Measurements from ENCODE around the gene LSM12.

Gene LSM12

DNA sequence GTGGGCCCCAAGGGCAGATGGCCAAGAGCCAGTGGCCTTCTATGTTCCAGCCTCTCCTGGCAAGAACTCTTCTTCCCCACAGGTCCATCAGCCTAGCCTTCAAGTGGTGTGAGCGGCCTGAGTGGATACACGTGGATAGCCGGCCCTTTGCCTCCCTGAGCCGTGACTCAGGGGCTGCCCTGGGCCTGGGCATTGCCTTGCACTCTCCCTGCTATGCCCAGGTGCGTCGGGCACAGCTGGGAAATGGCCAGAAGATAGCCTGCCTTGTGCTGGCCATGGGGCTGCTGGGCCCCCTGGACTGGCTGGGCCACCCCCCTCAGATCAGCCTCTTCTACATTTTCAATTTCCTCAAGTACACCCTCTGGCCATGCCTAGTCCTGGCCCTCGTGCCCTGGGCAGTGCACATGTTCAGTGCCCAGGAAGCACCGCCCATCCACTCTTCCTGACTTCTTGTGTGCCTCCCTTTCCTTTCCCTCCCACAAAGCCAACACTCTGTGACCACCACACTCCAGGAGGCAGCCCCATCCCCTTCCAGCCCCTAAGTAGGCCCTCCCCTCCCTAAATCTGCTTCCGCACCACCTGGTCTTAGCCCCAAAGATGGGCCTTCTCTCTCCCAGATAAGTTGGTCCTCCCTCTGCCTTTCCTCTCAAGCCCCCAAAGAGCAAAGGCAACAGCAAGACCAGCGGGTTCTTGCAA is 9.3 kb upstream of the LSM12 start:
- no peak for DNase-seq

DNA sequence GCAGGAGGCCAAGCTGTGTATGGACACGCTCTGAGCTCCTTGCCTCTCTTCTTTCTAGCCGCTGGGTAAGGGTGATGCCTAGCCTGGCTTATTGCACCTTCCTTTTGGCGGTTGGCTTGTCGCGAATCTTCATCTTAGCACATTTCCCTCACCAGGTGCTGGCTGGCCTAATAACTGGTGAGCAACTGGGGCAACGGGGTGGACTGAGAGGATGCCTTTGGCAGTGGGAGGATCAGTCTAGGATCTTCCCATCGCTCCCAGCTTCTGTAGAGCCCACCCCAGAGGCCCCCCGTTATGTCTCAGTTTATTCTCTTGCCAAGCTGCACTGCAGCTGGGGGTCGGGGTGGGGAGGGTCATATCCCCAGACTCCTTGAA is 8.4 kb upstream of the LSM12 start:
- DNase-seq = no peak

DNA sequence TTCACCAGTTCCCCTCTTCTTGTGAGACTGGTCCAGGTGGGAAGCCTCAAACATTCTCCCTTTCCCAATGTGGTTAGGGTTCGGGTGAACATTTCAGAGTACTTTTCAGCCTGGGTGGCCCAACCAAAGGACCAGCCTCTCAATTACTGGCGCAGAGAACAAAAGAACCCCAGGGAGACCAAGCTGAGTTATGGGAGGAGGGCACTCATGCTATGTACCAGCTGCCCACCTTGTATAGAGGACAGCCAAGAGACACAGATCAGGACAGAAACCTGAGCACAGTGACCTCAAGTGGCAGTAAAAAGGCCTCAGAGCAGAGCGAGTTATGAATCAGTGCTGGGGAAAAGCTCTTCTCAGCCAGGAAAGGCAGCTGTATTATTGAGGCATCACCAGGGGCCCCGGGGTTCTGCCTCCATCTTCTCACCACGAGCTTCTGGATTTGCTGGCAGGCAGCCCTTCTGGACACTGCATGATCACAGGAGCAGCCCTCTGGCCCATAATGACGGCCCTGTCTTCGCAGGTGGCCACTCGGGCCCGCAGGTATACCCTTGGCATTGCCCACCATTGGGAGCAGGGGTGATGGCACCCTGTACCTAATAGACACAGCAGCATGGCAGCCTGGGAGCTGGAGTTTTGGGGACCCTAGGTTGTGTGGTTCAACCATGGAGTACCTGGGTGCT is 7.9 kb upstream of the LSM12 start:
- DNase-seq = no peak

DNA sequence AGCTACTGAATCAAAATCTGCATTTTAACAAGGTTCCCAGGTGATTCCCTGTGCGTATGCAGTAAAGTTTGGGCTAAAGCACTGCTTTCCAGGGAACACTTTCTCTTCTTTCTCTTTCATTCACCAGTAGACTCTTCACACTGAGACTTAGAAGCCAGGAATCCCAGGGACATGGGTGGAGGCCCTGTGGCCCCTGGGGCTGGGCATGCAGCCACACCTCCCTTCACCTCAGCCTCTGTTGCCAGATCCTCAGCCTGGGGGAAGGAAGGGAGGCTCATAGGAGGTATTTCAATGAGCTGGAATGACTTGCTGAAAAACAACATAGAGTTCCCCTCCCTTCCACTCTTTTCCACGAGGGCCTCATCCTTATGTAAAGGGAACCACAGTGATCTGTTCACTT is 5.3 kb upstream of the LSM12 start:
- DNase-seq = peak in 1 of 3 donors; percentile 33

DNA sequence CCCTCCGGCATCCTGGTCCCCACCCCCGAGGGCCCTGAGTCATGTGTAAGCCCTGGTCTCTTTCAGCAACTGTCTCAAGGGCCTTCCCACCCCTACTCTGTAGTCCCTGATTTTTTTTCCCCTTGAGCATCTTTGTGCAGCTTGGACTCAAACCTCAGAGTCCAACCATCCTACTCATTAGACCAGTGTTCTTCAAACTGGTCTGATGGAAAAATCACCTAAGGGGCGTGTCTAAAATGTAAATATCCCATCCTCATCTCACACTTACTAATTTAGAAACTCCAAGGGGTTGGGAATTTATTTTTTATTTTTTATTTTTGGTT is 4.7 kb upstream of the LSM12 start:
- DNase-seq = no peak

DNA sequence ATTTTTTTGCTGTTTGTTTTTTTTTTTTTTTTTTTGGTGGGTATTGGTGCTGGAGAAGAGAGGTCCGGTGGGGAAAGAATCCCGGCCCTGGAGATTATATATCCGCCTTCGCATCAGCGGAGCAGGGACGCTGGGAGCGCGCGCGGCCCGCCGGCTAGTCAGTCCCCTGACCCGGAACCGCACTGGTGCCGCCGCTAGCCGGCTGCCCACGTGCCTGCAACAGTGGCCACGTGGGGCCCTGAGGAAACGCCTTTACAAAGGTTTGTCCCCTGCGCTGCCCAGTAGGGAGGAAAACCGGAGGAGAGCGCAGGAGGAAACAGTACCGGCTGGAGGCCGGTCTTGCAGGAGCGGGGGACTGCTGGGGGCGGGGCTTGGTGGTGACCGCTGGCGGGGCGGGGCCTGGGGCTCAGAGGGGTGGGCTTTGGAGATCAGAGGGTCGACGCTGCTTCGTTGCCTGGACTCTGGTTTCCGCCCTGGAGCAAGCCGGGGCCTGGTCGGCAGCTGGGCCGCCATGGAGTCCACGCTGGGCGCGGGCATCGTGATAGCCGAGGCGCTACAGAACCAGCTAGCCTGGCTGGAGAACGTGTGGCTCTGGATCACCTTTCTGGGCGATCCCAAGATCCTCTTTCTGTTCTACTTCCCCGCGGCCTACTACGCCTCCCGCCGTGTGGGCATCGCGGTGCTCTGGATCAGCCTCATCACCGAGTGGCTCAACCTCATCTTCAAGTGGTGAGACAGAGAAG is 4.2 kb upstream of the LSM12 start, which contains the start of gene G6PC3:
G6PC3 (plus strand) TSS at position 281 of the 743 bp plus-strand sequence; CDS start at position 512, 231 bp downstream.
- peak; percentile 96 to 97 (median 96) for DNase-seq

DNA sequence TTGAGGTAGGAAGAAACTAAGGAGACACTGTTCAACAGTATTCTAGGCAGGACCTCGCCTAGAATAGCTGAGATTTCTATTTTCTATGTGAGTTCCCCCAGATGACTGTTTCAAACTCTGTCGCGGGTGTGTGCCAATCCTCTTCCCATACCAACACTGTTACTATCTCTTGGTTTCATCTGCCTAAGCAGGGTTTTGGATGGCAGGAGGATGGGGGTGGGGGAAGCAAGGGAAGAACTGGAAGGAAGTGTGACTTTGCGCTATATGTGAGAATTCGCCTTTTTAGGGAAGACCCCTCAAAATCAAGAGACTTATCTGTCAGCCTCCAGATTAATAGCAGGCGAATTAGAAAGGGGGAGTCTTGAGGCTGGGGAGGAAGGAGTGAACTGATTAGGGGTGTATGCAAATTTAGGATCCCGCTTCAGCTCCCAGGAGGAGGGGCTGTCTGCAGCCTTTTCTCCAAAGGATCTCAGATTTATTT is 3.5 kb upstream of the LSM12 start:
- peak; percentile 58 to 66 (median 65) for DNase-seq

DNA sequence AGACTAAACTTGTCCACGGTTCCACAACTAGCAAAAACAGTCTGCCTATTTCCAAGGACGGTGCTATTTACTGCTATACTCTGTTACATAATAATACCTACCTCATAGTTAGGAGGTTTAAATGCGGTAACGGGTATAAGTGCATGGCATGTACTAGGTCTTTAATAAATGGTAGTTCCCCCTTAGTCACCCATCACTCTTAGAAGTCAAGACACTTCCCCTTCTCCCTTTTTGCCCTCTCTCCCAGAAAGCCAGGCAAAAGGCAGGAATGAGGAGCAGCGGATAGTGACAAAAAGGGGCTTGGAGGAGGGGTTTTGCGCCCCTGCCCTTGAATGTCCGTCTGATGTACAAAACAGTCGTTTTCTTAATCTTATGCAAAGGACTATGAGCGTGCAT is 1.1 kb upstream of the LSM12 start:
- peak; percentile 54 to 76 (median 69) for DNase-seq

DNA sequence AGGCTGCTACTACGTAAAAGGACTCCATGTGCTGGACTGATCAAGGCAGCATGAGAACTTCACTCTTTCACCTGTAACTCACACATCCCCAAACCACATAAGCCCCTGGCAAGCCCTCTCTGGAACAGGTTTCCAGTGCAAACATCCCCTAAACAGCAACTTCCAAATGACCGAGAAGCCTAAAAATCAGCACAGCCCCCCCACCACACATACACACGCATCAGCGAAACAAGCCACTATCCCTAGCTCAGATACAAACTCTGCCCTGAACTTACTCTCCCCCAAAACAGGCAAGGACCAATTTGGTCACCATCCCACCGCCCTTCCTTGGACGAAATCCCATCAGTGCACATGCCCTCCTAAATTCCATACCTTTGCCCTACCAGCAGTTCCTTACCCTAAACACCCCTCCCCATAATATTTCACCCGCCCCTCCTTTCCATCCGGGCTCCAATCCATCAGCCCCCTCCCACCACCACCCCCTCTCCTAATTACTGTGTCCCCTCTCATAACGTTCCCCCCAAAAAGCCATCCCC is 735 bp downstream of the LSM12 start:
- DNase-seq = no peak

DNA sequence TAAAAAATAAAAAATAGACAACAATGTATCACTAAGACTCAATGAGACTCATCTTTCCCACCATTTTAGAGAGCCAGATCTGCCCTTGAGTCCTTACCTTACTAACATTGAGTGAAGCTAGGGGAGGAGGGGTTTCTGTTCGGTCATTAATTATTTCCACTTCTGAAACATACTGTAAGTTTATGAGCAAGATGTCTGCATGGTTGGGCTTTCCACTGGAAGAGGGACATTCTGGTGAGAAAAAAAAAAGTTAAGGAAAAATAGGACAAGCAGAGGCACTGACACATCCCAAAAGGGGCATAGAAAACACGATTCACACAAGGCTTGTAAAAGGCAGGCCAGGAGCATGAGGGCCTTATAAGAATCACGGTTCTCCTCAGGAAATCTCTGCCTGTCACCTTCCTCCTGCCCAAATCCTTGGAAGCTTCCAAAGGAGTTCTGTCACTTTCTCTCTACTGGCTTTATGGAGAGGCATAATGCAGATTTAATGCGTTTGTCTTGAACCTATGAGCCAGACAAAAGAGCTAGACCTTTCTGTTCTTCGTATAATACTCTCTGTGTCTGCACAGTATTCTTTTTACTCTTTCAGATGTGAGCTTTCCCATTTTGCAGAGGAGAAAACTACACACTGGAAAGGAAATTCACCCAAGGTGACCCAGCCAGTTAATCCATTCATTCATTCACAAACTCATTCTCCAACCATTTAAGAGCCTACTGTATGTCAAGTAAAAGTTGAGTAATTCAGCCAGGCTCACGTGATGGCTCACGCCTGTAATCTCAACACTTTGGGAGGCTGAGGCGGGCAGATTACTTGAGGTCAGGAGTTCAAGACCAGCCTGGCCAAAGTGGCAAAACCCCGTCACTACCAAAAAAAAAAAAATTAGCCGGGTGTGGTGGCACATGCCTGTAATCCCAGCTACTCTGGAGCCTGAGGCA is 2.5 kb downstream of the LSM12 start:
- no peak for DNase-seq

DNA sequence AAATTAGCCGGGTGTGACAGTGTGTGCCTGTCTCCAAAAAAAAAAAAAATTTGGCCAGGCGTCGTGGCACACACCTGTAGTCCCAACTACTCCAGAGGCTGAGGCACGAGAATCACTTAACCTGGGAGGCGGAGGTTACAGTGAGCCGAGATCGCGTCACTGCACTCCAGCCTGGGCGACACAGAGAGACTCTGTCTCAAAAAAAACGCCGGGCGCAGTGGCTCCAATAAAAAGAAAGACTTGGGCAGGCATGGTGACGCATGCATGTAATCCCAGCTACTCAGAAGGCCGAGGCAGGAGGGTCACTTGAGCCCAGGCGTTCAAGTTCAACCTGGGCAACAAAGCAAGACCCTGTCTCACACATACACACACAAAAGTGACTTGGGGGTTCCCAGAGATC is 3.6 kb downstream of the LSM12 start:
- no peak for DNase-seq

DNA sequence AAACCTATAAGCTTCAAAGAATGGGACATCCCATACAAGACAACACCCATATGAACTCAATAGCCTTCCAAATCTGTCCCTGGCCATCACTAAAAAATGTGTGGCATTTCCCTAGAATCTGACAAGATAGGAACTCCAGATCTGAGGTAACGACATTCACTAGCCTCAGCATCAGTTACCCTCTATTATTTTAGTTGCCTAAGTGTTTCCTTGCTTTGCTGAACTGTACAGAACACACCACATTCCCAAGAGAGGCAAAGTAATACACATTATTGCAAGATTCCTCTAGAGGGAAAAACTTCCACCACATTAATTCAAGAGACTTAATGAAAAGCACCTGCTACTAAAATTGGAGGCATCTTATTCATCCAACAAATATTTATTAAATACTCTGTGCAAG is 5.0 kb downstream of the LSM12 start:
- DNase-seq = no peak

DNA sequence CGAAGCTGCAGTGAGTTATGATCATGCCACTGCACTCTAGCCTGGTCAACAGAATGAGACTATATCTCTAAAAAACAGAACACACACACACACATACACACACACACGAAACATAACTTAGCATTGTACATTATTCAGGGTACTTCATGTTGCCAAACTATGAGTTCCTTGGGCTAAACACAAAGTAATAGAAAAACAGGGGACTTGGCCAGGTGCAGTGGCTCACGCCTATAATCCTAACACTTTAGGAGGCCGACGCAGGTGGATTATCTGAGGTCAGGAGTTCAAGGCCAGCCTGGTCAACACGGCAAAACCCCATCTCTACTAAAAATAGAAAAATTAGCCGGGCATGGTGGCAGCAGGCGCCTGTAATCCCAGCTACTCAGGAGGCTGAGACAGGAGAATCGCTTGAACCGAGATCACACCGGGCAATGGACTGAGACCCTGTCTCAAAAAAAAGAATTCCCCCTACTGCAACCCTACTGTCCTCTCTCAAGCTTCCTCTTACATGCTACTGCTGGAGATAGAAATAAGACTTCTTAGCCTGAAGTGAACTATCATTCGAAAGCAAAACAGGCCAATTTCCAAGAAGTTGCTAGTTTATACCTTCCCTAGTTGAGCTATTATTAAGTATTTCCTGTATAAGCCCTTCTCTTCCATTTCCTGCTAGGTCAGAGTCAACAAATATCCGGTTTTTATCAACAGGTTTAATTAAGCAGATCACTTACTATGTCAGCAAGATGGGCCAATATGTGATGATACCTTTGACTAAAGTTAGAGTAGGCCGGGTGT is 7.2 kb downstream of the LSM12 start:
- DNase-seq = no peak

DNA sequence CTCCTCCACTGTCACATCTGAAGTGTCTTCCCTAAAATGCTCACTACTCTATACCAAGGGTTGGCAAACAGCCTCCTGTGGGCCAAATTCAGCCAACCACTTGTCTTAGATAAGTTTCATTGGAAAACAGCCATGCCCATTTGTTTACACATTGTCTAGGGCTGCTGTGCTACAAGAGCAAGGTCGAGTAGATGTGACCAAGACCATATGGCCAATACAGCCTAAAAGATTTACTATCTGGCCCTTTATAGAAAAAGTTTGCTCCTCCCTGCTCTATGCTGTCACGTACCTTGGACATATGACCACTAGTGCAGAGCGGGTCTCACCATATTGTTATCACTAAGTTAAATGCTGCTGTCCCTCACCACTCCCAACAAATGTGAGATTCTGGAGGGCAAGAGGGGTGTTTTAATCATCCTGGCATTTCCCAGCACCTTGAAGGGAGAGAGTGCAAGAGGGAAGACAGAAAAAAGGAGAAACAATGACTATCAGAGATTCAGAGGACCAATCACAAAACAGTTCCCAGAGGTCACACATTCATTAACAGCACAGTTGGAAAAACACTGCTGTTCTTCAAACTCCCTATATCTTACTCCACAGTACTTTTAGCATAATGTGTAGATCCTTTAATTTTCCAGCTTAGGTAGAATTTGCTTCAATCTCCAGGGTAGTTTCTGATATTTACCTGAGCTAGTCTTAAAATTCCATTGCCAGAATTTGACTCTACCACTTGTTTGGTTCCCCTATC is 13.2 kb downstream of the LSM12 start:
- DNase-seq = no peak

DNA sequence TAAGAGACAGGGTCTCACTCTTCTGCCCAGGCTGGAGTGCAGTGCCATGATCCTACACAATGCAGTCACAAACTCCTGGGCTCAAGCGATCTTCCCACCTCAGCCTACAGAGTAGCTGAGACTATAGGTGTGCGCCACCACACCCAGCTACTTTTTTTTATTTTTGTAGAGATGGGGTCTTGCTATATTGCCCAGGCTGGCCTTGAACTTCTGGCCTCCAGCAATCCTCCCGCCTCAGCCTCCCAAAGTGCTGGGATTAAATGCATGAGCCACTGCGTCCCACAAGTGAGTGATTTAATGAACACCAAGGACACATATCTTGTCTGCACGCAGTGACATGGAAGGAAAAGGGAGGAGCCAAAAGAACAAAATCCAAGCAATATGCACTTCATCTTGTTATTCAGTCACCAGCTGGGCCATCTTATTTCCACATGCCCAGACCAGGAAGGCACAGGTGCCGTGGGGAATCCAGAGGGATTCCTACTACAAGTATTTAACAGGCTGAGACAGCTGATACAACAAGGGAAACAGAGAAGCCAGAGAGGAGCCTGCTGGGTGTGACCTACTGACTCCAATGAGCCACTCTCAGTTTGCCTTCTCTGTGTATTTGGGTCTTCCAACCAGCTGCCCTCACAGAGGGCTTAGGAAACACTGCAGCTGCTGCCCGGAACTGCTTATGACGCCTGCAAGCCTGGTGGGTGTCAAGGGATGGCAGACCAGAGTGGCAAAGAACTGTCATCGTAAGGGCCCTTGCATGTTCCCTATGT is 17.0 kb downstream of the LSM12 start:
- no peak for DNase-seq

DNA sequence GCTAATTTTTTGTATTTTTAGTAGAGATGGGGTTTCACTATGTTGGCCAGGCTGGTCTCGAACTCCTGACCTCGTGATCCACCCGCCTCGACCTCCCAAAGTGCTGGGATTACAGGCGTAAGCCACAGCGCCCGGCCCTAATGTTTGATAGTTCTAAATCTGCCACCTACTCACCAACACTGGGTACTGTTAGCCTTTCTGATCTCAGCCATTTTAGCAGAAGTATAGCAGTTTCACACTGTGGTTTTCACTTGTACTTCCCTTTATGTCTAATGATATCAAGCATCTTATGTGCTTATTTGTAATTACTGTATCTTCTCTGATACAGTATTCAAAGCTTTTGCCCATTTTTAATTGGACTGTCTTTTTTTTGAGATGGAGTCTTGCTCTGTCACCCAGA is 19.6 kb downstream of the LSM12 start:
- peak in 1 of 3 donors; percentile 21 for DNase-seq

DNA sequence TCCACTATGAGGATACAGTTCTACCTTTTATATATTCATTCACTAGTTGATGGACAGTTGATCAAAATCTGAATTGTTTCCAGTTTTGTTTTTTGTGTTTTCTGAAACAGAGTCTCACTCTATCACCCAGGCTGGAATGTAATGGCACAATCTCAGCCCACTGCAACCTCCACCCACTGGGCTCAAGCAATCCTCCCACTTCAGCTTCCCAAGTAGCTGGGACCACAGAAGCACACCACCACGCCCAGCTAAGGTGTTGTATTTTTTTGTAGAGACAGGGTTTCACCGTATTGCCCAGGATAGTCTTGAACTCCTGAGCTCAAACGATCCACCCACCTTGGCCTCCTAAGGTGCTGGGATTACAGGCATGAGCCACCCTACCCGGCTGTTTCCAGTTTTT is 21.0 kb downstream of the LSM12 start:
- peak in 1 of 3 donors; percentile 17 for DNase-seq

DNA sequence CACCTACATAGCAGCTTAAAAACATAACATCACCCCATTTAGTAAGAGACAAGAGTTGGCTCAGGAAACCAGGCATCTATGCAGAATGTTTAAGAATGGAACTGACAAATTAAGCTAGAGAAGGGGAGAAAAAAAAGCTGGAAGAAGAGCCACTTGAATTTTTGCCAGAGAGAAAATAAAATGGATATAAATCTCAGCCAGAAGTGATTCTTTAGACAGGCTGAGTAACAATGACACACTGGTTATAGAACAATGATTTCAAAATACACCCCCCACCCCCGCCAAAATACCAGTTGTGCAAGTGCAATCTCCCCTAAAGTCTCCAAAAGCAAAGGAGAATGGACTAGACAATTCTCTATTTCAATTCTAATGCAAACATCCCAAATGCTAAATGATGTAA is 22.4 kb downstream of the LSM12 start:
- DNase-seq = peak; percentile 77 to 80 (median 80)

DNA sequence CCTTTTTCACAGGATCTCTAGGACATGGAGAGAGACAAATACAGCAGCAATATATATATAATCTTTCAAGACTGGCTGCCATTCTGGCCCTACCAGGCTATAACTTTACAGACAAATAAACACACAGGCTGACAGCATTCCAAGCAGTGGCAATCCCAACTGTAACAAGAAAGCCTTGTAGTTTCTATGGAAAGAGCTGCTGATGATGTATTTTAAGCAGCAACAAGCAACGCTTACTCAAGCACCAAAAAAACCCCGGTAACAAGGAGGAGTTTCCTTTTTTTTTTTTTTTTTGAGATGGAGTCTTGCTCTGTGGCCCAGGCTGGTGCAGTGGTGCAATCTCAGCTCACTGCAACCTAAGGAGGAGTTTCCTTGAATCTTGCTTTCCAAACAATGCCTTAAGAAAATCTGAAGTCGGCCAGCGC is 23.2 kb downstream of the LSM12 start:
- peak; percentile 84 to 93 (median 91) for DNase-seq
